Spleen (tissue), 11 donors: ENCODE measurements around the gene PCK2. TPM values are rescaled to one million over a fixed set of nuclear protein-coding genes. Genes with fewer than 3 reads are reported as not detected.
A peak's percentile ranks its signal among the peaks of the same experiment; 100 is the strongest.

ENCODE experiments used
- DNase-seq: peaks from one replicate; pipeline ENCODE4 v3.0.0-alpha.2; 2020
- H3K27ac ChIP-seq, 8 donors: fragments of 200-600 bp; sonication (generic) in 7 of 8; 1 replicate in 4 of 8; 2 replicates in 4 of 8; pipeline versions ENCODE4 v1.5.0 to v1.8.0; 2016 to 2021; ENCODE audit warnings: inconsistent platforms in 4 of 8, mild to moderate bottlenecking in 4 of 8, moderate library complexity in 1 of 8
- H3K27me3 ChIP-seq, 7 donors: fragments of 200-600 bp; sonication (generic) in 6 of 7; replicated peaks in 1 of 7; 1 replicate in 4 of 7; 2 replicates in 3 of 7; pipeline versions ENCODE4 v1.5.0 to v1.8.0; 2016 to 2021; ENCODE audit warnings: inconsistent platforms in 3 of 7, mild to moderate bottlenecking in 1 of 7
- H3K36me3 ChIP-seq, 6 donors: fragments of 200-600 bp; sonication (generic) in 5 of 6; 1 replicate in 4 of 6; 2 replicates in 2 of 6; pipeline versions ENCODE4 v1.5.0 to v1.8.0; 2016 to 2021; ENCODE audit warnings: inconsistent platforms in 2 of 6
- H3K4me1 ChIP-seq, 6 donors: fragments of 200-600 bp; sonication (generic) in 5 of 6; 1 replicate in 3 of 6; 2 replicates in 3 of 6; pipeline versions ENCODE4 v1.5.0 to v1.8.0; 2016 to 2021; ENCODE audit warnings: inconsistent platforms in 3 of 6
- H3K4me3 ChIP-seq, 8 donors: fragments of 200-600 bp; sonication (generic) in 7 of 8; 1 replicate in 4 of 8; 2 replicates in 4 of 8; pipeline versions ENCODE4 v1.5.0 to v1.8.0; 2016 to 2021; ENCODE audit warnings: inconsistent platforms in 4 of 8, mild to moderate bottlenecking in 4 of 8, moderate library complexity in 2 of 8
- H3K9me3 ChIP-seq, 8 donors: fragments of 200-600 bp; sonication (generic) in 7 of 8; 1 replicate in 4 of 8; 2 replicates in 4 of 8; pipeline versions ENCODE4 v1.5.0 to v1.8.0; 2016 to 2021; ENCODE audit warnings: inconsistent platforms in 4 of 8
- POLR2A ChIP-seq, 3 donors: fragments of 450-650 bp; IDR thresholded peaks; one replicate each; pipeline ENCODE4 v1.5.1; 2017; ENCODE audit warnings: antibody characterized with exemption in 3 of 3, mild to moderate bottlenecking in 1 of 3
- POLR2AphosphoS5 ChIP-seq, 3 donors: sonication (generic); formaldehyde crosslinking; IDR thresholded peaks; one replicate each; pipeline ENCODE4 v1.5.1; 2017; ENCODE audit warnings: antibody characterized with exemption in 3 of 3
- WGBS, 5 donors: extraction: QIAGEN DNeasy Blood & Tissue Kit in 3 of 5; methylation state at CpG; one replicate each; pipeline versions ENCODE4 v1.1.5 to v1.1.7; 2013 to 2018; 5-methylcytosine and 5-hydroxymethylcytosine counted together
- intact Hi-C: fragments of 100-400 bp; cut with DNase I; formaldehyde crosslinking; loops from one replicate; pipeline ENCODE4 v1.15.0; 2023; ENCODE audit warnings: low total_unique reads
- polyA plus RNA-seq, 3 donors: library from polyadenylated mRNA; stranded (reverse); fragments of 200-250 nt; gene quantifications; one replicate each; pipeline ENCODE4 v1.2.1, GENCODE V29; 2013
- total RNA-seq, 7 donors: library from RNA; depleted of rRNA in 3 of 7; stranded (reverse); fragments of >200 nt in 3 of 7; fragmentation: NEBNext Ultra II Directional in 4 of 7; extraction: Animal tissue kit (Norgen Biotek cat#: 25700) in 4 of 7; gene quantifications; one replicate each; pipeline versions ENCODE4 v1.1.0 to v1.2.1, GENCODE V29; 2016 to 2021
- TF ChIP-seq, protein P1 (sequence below), 11 experiments: fragments of 200-600 bp in 7 of 11; fragments of 450-650 bp in 4 of 11; sonication (generic) in 4 of 11; IDR thresholded peaks in 8 of 11; conservative IDR thresholded peaks in 3 of 11; 1 replicate in 7 of 11; 2 replicates in 4 of 11; pipeline versions ENCODE4 v1.4.0 to v1.8.0; 2016 to 2021; ENCODE audit warnings: antibody characterized with exemption in 11 of 11, inconsistent platforms in 4 of 11, mild to moderate bottlenecking in 1 of 11
- donor health status: healthy with polysubstance abuse.
- donor health status: DM: no; HTN: no; CAD: no; lungs with moderate emphysema.
- donor health status: DM: no; HTN: no; CAD: no.
- donor health status: Bipolar disorder and iron deficiency.
- donor health status: healthy.
- donor health status: DM: no; HTN: no; CAD: no.
- donor health status: DM: yes; HTN: yes; CAD: no.

PCK2 gene
- total and polyA plus RNA-seq, 10 donors = 25.3 to 52.3 (median 33.8) TPM

DNA sequence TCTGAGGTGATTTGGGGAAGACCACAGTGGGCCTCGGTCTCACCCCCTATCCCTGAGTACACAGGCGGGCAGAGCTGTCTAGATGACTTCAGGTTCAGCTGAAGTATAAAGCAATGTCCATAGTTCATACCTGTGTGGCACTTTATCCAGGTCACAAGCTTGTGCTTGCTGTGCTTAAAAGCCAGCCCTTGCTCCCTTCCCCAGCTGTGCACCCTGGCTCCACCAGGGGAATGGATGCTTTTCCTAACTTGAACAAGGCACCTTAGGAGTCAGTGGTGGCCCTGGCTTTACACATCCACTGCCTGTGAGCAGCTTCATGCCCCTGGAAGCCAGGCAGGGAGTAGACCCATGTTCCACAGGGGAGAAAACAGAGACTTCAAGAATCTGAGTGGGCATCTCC lies 36.8 kb upstream of the PCK2 start:
- no peak for TF ChIP-seq POLR2AphosphoS5 (IDR thresholded peaks at IDR 0.05)
- no peak for TF ChIP-seq POLR2A (IDR thresholded peaks at IDR 0.05)
- TF ChIP-seq, protein P1, sequence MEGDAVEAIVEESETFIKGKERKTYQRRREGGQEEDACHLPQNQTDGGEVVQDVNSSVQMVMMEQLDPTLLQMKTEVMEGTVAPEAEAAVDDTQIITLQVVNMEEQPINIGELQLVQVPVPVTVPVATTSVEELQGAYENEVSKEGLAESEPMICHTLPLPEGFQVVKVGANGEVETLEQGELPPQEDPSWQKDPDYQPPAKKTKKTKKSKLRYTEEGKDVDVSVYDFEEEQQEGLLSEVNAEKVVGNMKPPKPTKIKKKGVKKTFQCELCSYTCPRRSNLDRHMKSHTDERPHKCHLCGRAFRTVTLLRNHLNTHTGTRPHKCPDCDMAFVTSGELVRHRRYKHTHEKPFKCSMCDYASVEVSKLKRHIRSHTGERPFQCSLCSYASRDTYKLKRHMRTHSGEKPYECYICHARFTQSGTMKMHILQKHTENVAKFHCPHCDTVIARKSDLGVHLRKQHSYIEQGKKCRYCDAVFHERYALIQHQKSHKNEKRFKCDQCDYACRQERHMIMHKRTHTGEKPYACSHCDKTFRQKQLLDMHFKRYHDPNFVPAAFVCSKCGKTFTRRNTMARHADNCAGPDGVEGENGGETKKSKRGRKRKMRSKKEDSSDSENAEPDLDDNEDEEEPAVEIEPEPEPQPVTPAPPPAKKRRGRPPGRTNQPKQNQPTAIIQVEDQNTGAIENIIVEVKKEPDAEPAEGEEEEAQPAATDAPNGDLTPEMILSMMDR (IDR thresholded peaks at IDR 0.05 in 8 of 11, conservative IDR thresholded peaks at IDR 0.05 in 3 of 11) = no peak
- peak; percentile 59 for DNase-seq
- no peaks in the 10 kb centered on the region for H3K9me3 ChIP-seq
- H3K4me1 ChIP-seq = peaks cover 5 to 24% (median 6%) of the 10 kb centered on the region in 6 donors
- 60 to 97% (median 79%) methylated on average over 1 to 2 of the region's 2 CpGs for WGBS, 5 donors
- intact Hi-C loops = no loop called here
- peaks cover 0 to 20% (median 0%) of the 10 kb centered on the region in 7 donors for H3K27me3 ChIP-seq
- H3K36me3 ChIP-seq = no peaks in the 10 kb centered on the region
- no peak overlapping the region for H3K4me3 ChIP-seq
- no peak overlapping the region for H3K27ac ChIP-seq

DNA sequence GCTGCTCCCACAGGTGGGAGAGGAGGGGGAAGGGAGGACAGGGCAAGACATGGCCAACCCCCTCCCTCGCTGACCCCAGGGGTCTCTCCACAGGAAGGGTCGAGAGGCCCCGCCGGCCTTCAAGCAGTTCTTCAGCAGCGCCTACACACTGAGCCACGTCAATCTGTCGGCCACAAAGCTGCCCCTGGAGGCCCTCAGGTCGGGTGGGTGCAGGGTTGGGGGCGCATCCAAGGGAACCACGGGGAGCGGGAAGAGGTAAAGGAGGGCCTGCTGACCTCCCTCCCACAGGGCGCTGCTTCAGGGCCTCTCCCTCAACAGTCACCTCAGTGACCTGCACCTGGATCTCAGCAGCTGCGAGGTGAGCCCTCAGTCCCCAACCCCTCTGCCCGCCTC lies 36.2 kb upstream of the PCK2 start:
- intact Hi-C loops = no loop called here
- Histone ChIP-seq H3K36me3 (no peaks in the 10 kb centered on the region), H3K9me3 (no peaks in the 10 kb centered on the region), H3K27me3 (peaks cover 0 to 14% (median 0%) of the 10 kb centered on the region in 7 donors), H3K4me1 (peaks cover 0 to 18% (median under 1%) of the 10 kb centered on the region in 6 donors), H3K4me3 (no peak overlapping the region), H3K27ac (no peak overlapping the region)
- no peak for TF ChIP-seq POLR2AphosphoS5 (IDR thresholded peaks at IDR 0.05)
- TF ChIP-seq, protein P1 (IDR thresholded peaks at IDR 0.05 in 8 of 11, conservative IDR thresholded peaks at IDR 0.05 in 3 of 11) = no peak
- no peak for TF ChIP-seq POLR2A (IDR thresholded peaks at IDR 0.05)
- DNase-seq = no peak
- 56 to 83% (median 77%) methylated on average over 10 to 14 of the region's 14 CpGs for WGBS, 5 donors

DNA sequence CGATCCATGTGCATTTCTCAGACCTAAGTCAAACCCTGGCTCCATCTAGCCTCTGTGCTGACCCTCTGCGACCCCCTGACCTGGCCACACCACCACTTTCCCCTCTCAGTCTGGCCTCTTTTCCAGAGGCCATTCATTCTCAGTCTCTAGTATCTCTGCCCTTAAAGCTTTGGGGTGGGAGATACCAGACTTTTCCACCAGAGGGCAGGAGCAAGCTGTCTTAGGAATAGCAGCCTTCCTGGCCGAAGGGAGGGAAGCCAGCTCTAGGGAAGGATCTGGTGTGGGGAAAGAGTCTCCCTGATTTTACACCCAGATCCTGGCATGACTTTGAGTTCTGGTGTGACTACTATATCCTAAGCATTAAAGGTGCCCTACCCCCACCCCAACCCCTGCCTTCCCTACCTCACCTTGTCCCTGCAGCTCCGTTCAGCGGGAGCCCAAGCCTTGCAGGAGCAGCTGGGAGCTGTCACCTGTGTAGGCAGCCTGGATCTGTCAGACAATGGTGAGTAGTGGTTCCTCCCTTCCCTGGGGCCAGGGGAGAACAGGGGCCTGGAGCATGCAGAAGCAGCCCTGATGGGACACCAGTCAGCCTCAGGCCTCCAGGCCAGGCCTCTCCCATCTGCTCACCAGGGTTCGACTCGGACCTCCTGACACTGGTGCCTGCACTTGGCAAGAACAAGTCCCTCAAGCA lies 35.7 kb upstream of the PCK2 start:
- WGBS, 5 donors = 52 to 74% (median 65%) methylated on average over 5 to 7 of the region's 7 CpGs
- no peak for TF ChIP-seq POLR2AphosphoS5 (IDR thresholded peaks at IDR 0.05)
- TF ChIP-seq, protein P1 (IDR thresholded peaks at IDR 0.05 in 8 of 11, conservative IDR thresholded peaks at IDR 0.05 in 3 of 11) = peak; percentile 66 to 97 (median 89)
- intact Hi-C loops = no loop called here

DNA sequence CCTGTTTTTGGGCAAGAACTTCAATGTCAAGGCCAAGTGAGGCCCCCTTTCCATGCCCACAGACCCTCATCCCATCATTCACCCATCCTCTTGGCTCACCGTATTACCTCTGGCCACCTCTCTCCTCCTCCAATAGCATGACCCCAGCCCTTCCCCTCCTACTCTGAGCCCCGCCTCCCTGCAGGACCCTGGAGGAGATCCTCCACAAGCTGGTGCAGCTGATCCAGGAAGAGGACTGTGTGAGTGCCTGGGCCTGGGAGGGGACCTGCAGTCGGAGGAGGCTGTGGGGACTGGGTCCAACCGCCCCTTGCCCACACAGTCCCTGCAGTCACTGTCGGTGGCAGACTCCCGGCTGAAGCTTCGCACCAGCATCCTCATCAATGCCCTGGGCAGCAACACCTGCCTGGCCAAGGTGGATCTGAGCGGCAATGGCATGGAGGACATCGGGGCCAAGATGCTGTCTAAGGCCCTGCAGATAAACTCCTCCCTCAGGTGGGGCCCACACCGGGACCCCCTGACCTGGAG lies 35.1 kb upstream of the PCK2 start:
- intact Hi-C loops = no loop called here
- Histone ChIP-seq H3K9me3 (no peaks in the 10 kb centered on the region), H3K36me3 (no peaks in the 10 kb centered on the region), H3K4me3 (no peak overlapping the region), H3K4me1 (peaks cover 0 to 10% (median 0%) of the 10 kb centered on the region in 6 donors), H3K27me3 (peaks cover 0 to 4% (median 0%) of the 10 kb centered on the region in 7 donors), H3K27ac (no peak overlapping the region)
- DNase-seq = no peak
- 89 to 93% (median 91%) methylated on average over 9 to 10 of the region's 10 CpGs for WGBS, 5 donors
- TF ChIP-seq POLR2AphosphoS5 (IDR thresholded peaks at IDR 0.05) (no peak), POLR2A (IDR thresholded peaks at IDR 0.05) (no peak)
- TF ChIP-seq, protein P1 (IDR thresholded peaks at IDR 0.05 in 8 of 11, conservative IDR thresholded peaks at IDR 0.05 in 3 of 11) = no peak

More for the DNA sequence above, 35.7 kb upstream of the PCK2 start:
- Histone ChIP-seq H3K27ac (no peak overlapping the region), H3K9me3 (no peaks in the 10 kb centered on the region), H3K36me3 (no peaks in the 10 kb centered on the region), H3K27me3 (peaks cover 0 to 8% (median 0%) of the 10 kb centered on the region in 7 donors), H3K4me3 (no peak overlapping the region), H3K4me1 (peaks cover 0 to 13% (median 0%) of the 10 kb centered on the region in 6 donors)
- peak; percentile 73 for DNase-seq
